ENCODE data around the gene ZSWIM6.

The ZSWIM6 gene

DNA sequence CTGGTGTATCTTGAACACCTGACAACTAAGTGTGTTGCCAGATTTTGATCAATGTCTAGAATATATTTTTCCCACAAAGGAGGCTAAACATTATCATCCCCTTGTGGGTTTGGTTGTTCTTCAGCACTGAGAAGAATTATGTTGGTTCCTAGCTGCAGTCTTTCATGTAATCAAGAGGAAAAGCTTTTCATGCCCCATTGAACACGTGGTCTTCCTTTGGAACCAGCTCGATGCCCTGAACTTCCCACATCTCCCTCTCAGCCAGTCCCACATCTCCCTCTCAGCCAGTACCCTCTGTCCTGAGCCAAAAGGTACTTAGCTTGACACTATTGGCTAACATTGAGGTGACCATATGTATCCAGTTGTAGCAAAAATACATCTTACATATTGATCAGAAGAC is 36.7 kb upstream of the ZSWIM6 start:
- TF ChIP-seq NFRKB (IDR thresholded peaks at IDR 0.05) = no peak
- no peak for TF ChIP-seq LEF1 (IDR thresholded peaks at IDR 0.05; ENCODE audit: borderline replicate concordance)
- no peak for TF ChIP-seq CTBP1 (IDR thresholded peaks at IDR 0.05; ENCODE audit: borderline replicate concordance)
- no peak for TF ChIP-seq L3MBTL2 (conservative IDR thresholded peaks at IDR 0.05)
- no peak for TF ChIP-seq SP1 (IDR thresholded peaks at IDR 0.05)
- TF ChIP-seq BHLHE40 (IDR thresholded peaks at IDR 0.05; ENCODE audit: borderline replicate concordance) = no peak
- no peak for TF ChIP-seq ZNF384 (IDR thresholded peaks at IDR 0.05)
- no peak for TF ChIP-seq SUZ12 (IDR thresholded peaks at IDR 0.05)
- ChIA-PET CTCF (no interaction called here), POLR2A (interaction anchor here (0.9 kb wide), 1 partner anchor 13 kb away, joined by 3 read pairs; no protein-coding TSS in a partner anchor)
- DNase-seq (ENCODE audit: extremely low spot score) = no peak

DNA sequence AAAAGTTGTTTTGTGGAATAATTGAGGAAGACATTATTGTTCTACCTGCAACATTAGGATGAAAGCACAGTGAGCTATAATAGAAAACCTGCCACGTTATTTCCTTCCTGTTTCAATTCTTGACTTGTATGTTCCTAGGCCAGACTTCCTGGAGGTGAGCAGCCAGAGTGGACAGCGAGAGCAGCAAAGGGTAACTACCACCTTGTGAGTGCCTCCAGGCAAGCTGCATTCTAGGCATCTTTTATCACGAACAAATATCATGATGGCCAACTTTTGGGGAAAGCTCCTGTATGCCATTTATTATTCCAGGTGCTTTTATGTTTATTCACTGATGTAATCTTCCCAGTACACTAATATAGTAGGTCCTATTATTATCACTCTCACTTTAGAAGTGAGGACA is 34.0 kb upstream of the ZSWIM6 start:
- DNase-seq (ENCODE audit: extremely low spot score) = no peak
- TF ChIP-seq ARNT (IDR thresholded peaks at IDR 0.05) = no peak
- TF ChIP-seq BHLHE40 (IDR thresholded peaks at IDR 0.05; ENCODE audit: borderline replicate concordance) = no peak
- no peak for TF ChIP-seq TARDBP (IDR thresholded peaks at IDR 0.05)
- no peak for TF ChIP-seq ZNF384 (IDR thresholded peaks at IDR 0.05)
- TF ChIP-seq FOXA1 (IDR thresholded peaks at IDR 0.05) = no peak
- TF ChIP-seq HDGF (IDR thresholded peaks at IDR 0.05; ENCODE audit: borderline replicate concordance) = no peak
- no peak for TF ChIP-seq SP1 (IDR thresholded peaks at IDR 0.05)
- TF ChIP-seq LEF1 (IDR thresholded peaks at IDR 0.05; ENCODE audit: borderline replicate concordance) = no peak
- TF ChIP-seq, protein P1, sequence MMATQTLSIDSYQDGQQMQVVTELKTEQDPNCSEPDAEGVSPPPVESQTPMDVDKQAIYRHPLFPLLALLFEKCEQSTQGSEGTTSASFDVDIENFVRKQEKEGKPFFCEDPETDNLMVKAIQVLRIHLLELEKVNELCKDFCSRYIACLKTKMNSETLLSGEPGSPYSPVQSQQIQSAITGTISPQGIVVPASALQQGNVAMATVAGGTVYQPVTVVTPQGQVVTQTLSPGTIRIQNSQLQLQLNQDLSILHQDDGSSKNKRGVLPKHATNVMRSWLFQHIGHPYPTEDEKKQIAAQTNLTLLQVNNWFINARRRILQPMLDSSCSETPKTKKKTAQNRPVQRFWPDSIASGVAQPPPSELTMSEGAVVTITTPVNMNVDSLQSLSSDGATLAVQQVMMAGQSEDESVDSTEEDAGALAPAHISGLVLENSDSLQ (IDR thresholded peaks at IDR 0.05) = no peak
- no peak for TF ChIP-seq FOXK2 (IDR thresholded peaks at IDR 0.05)
- TF ChIP-seq NFRKB (IDR thresholded peaks at IDR 0.05) = no peak
- no peak for TF ChIP-seq CTBP1 (IDR thresholded peaks at IDR 0.05; ENCODE audit: borderline replicate concordance)
- no peak for TF ChIP-seq ELF4 (IDR thresholded peaks at IDR 0.05)
- no peak for TF ChIP-seq L3MBTL2 (conservative IDR thresholded peaks at IDR 0.05)
- TF ChIP-seq SUZ12 (IDR thresholded peaks at IDR 0.05) = no peak
- TF ChIP-seq FOXM1 (IDR thresholded peaks at IDR 0.05; ENCODE audit: borderline replicate concordance) = no peak
- ChIA-PET POLR2A (no interaction called here), CTCF (no interaction called here)

DNA sequence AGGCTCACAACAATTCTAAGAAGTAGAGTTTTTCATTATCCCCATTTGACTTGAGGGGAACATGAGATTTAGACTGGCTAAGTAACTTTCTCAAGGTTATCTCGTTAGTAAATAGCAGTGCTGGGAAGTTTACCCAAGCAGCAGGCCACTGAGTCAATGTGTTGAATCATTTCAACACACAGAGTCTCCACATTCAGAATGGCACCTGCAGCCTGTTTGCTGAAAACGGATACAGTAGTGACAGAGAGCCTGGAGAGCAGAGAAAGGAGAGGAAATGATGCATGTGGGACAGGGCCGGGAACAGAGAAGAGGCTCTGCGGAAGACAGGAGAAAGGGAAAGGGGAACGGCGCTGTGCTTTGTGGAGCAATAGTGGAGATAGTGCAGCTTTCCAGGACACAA is 33.5 kb upstream of the ZSWIM6 start:
- DNase-seq (ENCODE audit: extremely low spot score) = no peak
- POLR2A ChIA-PET = no interaction called here
- CTCF ChIA-PET = interaction anchor here (1.2 kb wide), 1 partner anchor 9 kb away, joined by 4 read pairs; no protein-coding TSS in a partner anchor
- TF ChIP-seq TARDBP (IDR thresholded peaks at IDR 0.05) = no peak
- TF ChIP-seq ARNT (IDR thresholded peaks at IDR 0.05) = no peak
- TF ChIP-seq, protein P1 (IDR thresholded peaks at IDR 0.05) = no peak
- TF ChIP-seq LEF1 (IDR thresholded peaks at IDR 0.05; ENCODE audit: borderline replicate concordance) = no peak
- TF ChIP-seq CTBP1 (IDR thresholded peaks at IDR 0.05; ENCODE audit: borderline replicate concordance) = no peak
- no peak for TF ChIP-seq NFRKB (IDR thresholded peaks at IDR 0.05)
- TF ChIP-seq L3MBTL2 (conservative IDR thresholded peaks at IDR 0.05) = no peak

- ChIA-PET POLR2A (no interaction called here), CTCF (interaction anchor here (0.5 to 1.2 kb wide), 2 partner anchors 9 to 1407 kb away, joined by 3 to 4 read pairs; no protein-coding TSS in a partner anchor)
- no peak for TF ChIP-seq BHLHE40 (IDR thresholded peaks at IDR 0.05; ENCODE audit: borderline replicate concordance)
- no peak for TF ChIP-seq HDGF (IDR thresholded peaks at IDR 0.05; ENCODE audit: borderline replicate concordance)
- TF ChIP-seq ELF4 (IDR thresholded peaks at IDR 0.05) = no peak
- no peak for TF ChIP-seq SUZ12 (IDR thresholded peaks at IDR 0.05)
- TF ChIP-seq FOXM1 (IDR thresholded peaks at IDR 0.05; ENCODE audit: borderline replicate concordance) = no peak
- TF ChIP-seq NFRKB (IDR thresholded peaks at IDR 0.05) = no peak
- no peak for TF ChIP-seq FOXK2 (IDR thresholded peaks at IDR 0.05)
- TF ChIP-seq LEF1 (IDR thresholded peaks at IDR 0.05; ENCODE audit: borderline replicate concordance) = no peak
- TF ChIP-seq, protein P1 (IDR thresholded peaks at IDR 0.05) = no peak
- TF ChIP-seq FOXA1 (IDR thresholded peaks at IDR 0.05) = no peak
- DNase-seq (ENCODE audit: extremely low spot score) = no peak
These were observed 32.8 kb upstream of the ZSWIM6 start for GRCh38 chr5:61299261-61299681.

- CTCF ChIA-PET = no interaction called here
- DNase-seq (ENCODE audit: extremely low spot score) = no peak
- no peak for TF ChIP-seq LEF1 (IDR thresholded peaks at IDR 0.05; ENCODE audit: borderline replicate concordance)
- TF ChIP-seq ELF4 (IDR thresholded peaks at IDR 0.05) = no peak
- no peak for TF ChIP-seq ARNT (IDR thresholded peaks at IDR 0.05)
- TF ChIP-seq L3MBTL2 (conservative IDR thresholded peaks at IDR 0.05) = no peak
- no peak for TF ChIP-seq FOXK2 (IDR thresholded peaks at IDR 0.05)
- no peak for TF ChIP-seq FOXA1 (IDR thresholded peaks at IDR 0.05)
- no peak for TF ChIP-seq TARDBP (IDR thresholded peaks at IDR 0.05)
- TF ChIP-seq, protein P1 (IDR thresholded peaks at IDR 0.05) = no peak
- POLR2A ChIA-PET = no interaction called here
These were observed 30.5 kb upstream of the ZSWIM6 start for GRCh38 chr5:61301341-61302199.

DNA sequence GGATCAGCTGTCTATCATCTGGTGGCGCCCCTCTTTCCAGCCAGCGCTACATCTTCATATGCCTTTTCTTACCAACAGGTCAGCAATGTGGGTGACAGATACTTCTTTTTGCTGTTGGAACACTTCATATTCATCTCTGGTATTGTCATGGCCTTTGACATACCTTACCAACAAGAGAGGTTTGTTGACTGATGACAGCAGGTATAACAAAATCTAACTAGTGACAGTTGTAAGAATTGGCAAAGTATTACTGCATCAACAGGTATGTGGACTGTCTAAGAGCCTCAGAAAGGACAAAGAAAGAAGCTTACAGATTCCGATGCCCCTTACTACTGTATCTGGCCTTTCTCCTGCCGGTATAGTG is 29.9 kb upstream of the ZSWIM6 start:
- POLR2A ChIA-PET = no interaction called here
- DNase-seq (ENCODE audit: extremely low spot score) = no peak
- TF ChIP-seq LEF1 (IDR thresholded peaks at IDR 0.05; ENCODE audit: borderline replicate concordance) = no peak
- CTCF ChIA-PET = no interaction called here
